H1 (cell line): Measurements from ENCODE around the gene NF1. TPM values are rescaled to one million over a fixed set of nuclear protein-coding genes. Genes with fewer than 3 reads are reported as not detected.

ENCODE experiments used
- CTCF ChIA-PET: fragments of 300-600 bp; sonication (Branson Sonifier 250); formaldehyde crosslinking; loops from one replicate; lab custom pipeline; 2021; ENCODE audit not compliant: partially characterized antibody; lab: Charles Lee
- POLR2A ChIA-PET: fragments of 300-600 bp; sonication (Branson Sonifier 250); formaldehyde crosslinking; loops from one replicate; lab custom pipeline; 2021; ENCODE audit warnings: inconsistent platforms; ENCODE audit not compliant: partially characterized antibody; lab: Charles Lee
- DNase-seq, 2 experiments: peaks; one replicate each; pipeline versions ENCODE4 v3.0.0 to v3.0.0-alpha.2; 2010 to 2022; ENCODE audit warnings: low spot score in 2 of 2, low read depth in 1 of 2, mixed read lengths in 1 of 2
- FAIRE-seq: peaks from 2 replicates; lab custom pipeline; 2011; peaks lifted over from hg19 to GRCh38; lab: Jason Lieb, UNC
- H2AFZ ChIP-seq: 2 replicates; pipeline ENCODE4 v1.8.1; 2012; ENCODE audit warnings: low read length, inconsistent platforms
- H2AK5ac ChIP-seq: 2 replicates; pipeline ENCODE4 v1.6.1; 2013; ENCODE audit warnings: low read depth, low read length
- H2BK120ac ChIP-seq: replicated peaks from 2 replicates; pipeline ENCODE3; 2013; ENCODE audit warnings: low read depth, low read length, inconsistent platforms
- H2BK12ac ChIP-seq: 2 replicates; pipeline ENCODE4 v1.6.1; 2013; ENCODE audit warnings: low read depth, low read length
- H2BK15ac ChIP-seq: 2 replicates; pipeline ENCODE4 v1.6.1; 2013; ENCODE audit warnings: low read length
- H2BK20ac ChIP-seq: 2 replicates; pipeline ENCODE4 v1.6.1; 2013; ENCODE audit warnings: low read length
- H2BK5ac ChIP-seq: 2 replicates; pipeline ENCODE4 v1.6.1; 2013; ENCODE audit warnings: low read depth, low read length
- H3K14ac ChIP-seq: 2 replicates; pipeline ENCODE4 v1.6.1; 2013; ENCODE audit warnings: inconsistent platforms; ENCODE audit not compliant: insufficient read length
- H3K18ac ChIP-seq: 2 replicates; pipeline ENCODE4 v1.6.1; 2013; ENCODE audit warnings: low read length; ENCODE audit errors: extremely low read depth
- H3K23ac ChIP-seq: 2 replicates; pipeline ENCODE4 v1.6.1; 2013; ENCODE audit warnings: inconsistent platforms; ENCODE audit not compliant: insufficient read length
- H3K23me2 ChIP-seq: 2 replicates; pipeline ENCODE4 v1.6.1; 2013; ENCODE audit warnings: low read depth, low read length
- H3K27ac ChIP-seq: 2 replicates; pipeline ENCODE4 v1.6.1; 2011; ENCODE audit warnings: low read depth, low read length, inconsistent platforms
- H3K27me3 ChIP-seq, 4 experiments: replicated peaks in 1 of 4; 1 replicate in 1 of 4; 2 replicates in 3 of 4; pipeline versions ENCODE4 v1.6.1 to v1.8.1; 2011 to 2013; ENCODE audit warnings: low read length in 3 of 4, mild to moderate bottlenecking in 3 of 4, inconsistent platforms in 2 of 4, mixed read lengths in 2 of 4, moderate library complexity in 1 of 4; ENCODE audit not compliant: control insufficient read depth in 3 of 4, insufficient read depth in 3 of 4; ENCODE audit errors: extremely low read depth in 1 of 4
- H3K36me3 ChIP-seq, 4 experiments: 2 replicates each; pipeline versions ENCODE4 v1.6.1 to v1.8.1; 2011 to 2013; ENCODE audit warnings: mild to moderate bottlenecking in 4 of 4, low read length in 3 of 4, moderate library complexity in 2 of 4, control low read depth in 1 of 4, inconsistent platforms in 1 of 4; ENCODE audit not compliant: insufficient read depth in 4 of 4, control insufficient read depth in 2 of 4
- H3K4ac ChIP-seq: replicated peaks from 2 replicates; pipeline ENCODE3; 2013; ENCODE audit warnings: low read length, low read depth, mixed read lengths, inconsistent platforms; ENCODE audit not compliant: insufficient read length
- H3K4me1 ChIP-seq, 4 experiments: replicated peaks in 1 of 4; 1 replicate in 1 of 4; 2 replicates in 3 of 4; pipeline versions ENCODE4 v1.6.1 to v1.8.1; 2011 to 2013; ENCODE audit warnings: low read length in 3 of 4, inconsistent platforms in 2 of 4, mixed read lengths in 1 of 4; ENCODE audit not compliant: insufficient read depth in 4 of 4, control insufficient read depth in 3 of 4
- H3K4me2 ChIP-seq, 2 experiments: 2 replicates each; pipeline versions ENCODE4 v1.6.1 to v1.8.1; 2011 to 2013; ENCODE audit warnings: low read depth in 2 of 2, low read length in 2 of 2, control low read depth in 1 of 2, inconsistent platforms in 1 of 2, mild to moderate bottlenecking in 1 of 2; ENCODE audit not compliant: insufficient read depth in 1 of 2
- H3K4me3 ChIP-seq, 4 experiments: fragments of 200-600, 300-600 bp in 1 of 4; sonication (generic), shearing (Covaris generic), sonication (Bioruptor Twin) in 1 of 4; 2 replicates each; pipeline versions ENCODE4 v1.5.1 to v1.8.1; 2011 to 2016; ENCODE audit warnings: low read length in 4 of 4, low read depth in 3 of 4, control low read depth in 2 of 4, inconsistent platforms in 2 of 4, mild to moderate bottlenecking in 2 of 4, mixed read lengths in 1 of 4, moderate library complexity in 1 of 4; ENCODE audit not compliant: insufficient read depth in 2 of 4; ENCODE audit errors: extremely low read depth in 1 of 4
- H3K56ac ChIP-seq: replicated peaks from 2 replicates; pipeline ENCODE3; 2013; ENCODE audit warnings: low read depth, mild to moderate bottlenecking, mixed read lengths, low read length, inconsistent platforms; ENCODE audit not compliant: insufficient read length
- H3K79me1 ChIP-seq: 2 replicates; pipeline ENCODE4 v1.6.1; 2013; ENCODE audit warnings: low read depth, low read length, control low read depth
- H3K79me2 ChIP-seq, 2 experiments: 2 replicates each; pipeline versions ENCODE4 v1.6.1 to v1.8.1; 2012 to 2013; ENCODE audit warnings: low read length in 2 of 2, mild to moderate bottlenecking in 2 of 2, inconsistent platforms in 1 of 2; ENCODE audit not compliant: insufficient read depth in 2 of 2, control insufficient read depth in 1 of 2
- H3K9ac ChIP-seq, 4 experiments: replicated peaks in 1 of 4; 1 replicate in 1 of 4; 2 replicates in 3 of 4; pipeline versions ENCODE4 v1.6.1 to v1.8.1; 2011 to 2013; ENCODE audit warnings: low read depth in 3 of 4, low read length in 3 of 4, control low read depth in 2 of 4, mild to moderate bottlenecking in 2 of 4, moderate library complexity in 2 of 4, inconsistent platforms in 1 of 4; ENCODE audit errors: extremely low read depth in 1 of 4
- H3K9me3 ChIP-seq, 2 experiments: 2 replicates each; pipeline versions ENCODE4 v1.6.1 to v1.8.1; 2012 to 2013; ENCODE audit warnings: mild to moderate bottlenecking in 2 of 2, moderate library complexity in 2 of 2, control low read depth in 1 of 2, inconsistent platforms in 1 of 2, low read depth in 1 of 2, low read length in 1 of 2, mixed read lengths in 1 of 2; ENCODE audit not compliant: insufficient read depth in 2 of 2
- H4K20me1 ChIP-seq, 2 experiments: replicated peaks in 1 of 2; 2 replicates each; pipeline versions ENCODE3 to v1.8.1; 2011 to 2013; ENCODE audit warnings: inconsistent platforms in 2 of 2, low read length in 2 of 2, mild to moderate bottlenecking in 1 of 2; ENCODE audit not compliant: insufficient read depth in 2 of 2, control insufficient read depth in 1 of 2
- H4K5ac ChIP-seq: 2 replicates; pipeline ENCODE4 v1.6.1; 2013; ENCODE audit warnings: low read length, low read depth, mixed read lengths, inconsistent platforms; ENCODE audit not compliant: insufficient read length
- H4K8ac ChIP-seq: 2 replicates; pipeline ENCODE4 v1.8.0; 2013; ENCODE audit warnings: mild to moderate bottlenecking, moderate library complexity, low read length, inconsistent platforms; ENCODE audit not compliant: insufficient read depth; ENCODE audit errors: extremely low read depth
- H4K91ac ChIP-seq: replicated peaks from 2 replicates; pipeline ENCODE3; 2013; ENCODE audit warnings: low read length, mixed read lengths, inconsistent platforms; ENCODE audit not compliant: insufficient read length
- GTF2F1 ChIP-seq: IDR thresholded peaks from 2 replicates; pipeline ENCODE4 v1.6.1; 2012; ENCODE audit warnings: low read depth, low read length, improper control_type of control experiment, borderline replicate concordance
- KDM1A ChIP-seq: fragments of 200-600, 300-600 bp; sonication (generic); IDR thresholded peaks from 2 replicates; pipeline ENCODE4 v1.7.1; 2016; ENCODE audit warnings: mild to moderate bottlenecking, low read length, borderline replicate concordance
- KDM5A ChIP-seq: fragments of 200-600 bp; IDR thresholded peaks from 2 replicates; pipeline ENCODE4 v1.7.1; 2012; ENCODE audit warnings: mild to moderate bottlenecking, low read length, inconsistent platforms, mixed read lengths
- MAFK ChIP-seq: IDR thresholded peaks from 2 replicates; pipeline ENCODE4 v1.6.1; 2012; ENCODE audit warnings: low read depth, mild to moderate bottlenecking, improper control_type of control experiment, low read length
- POLR2A ChIP-seq, 2 experiments: IDR thresholded peaks; 1 replicate in 1 of 2; 2 replicates in 1 of 2; pipeline ENCODE4 v1.6.1; 2011; ENCODE audit warnings: low read depth in 2 of 2, low read length in 2 of 2, mild to moderate bottlenecking in 2 of 2; ENCODE audit errors: control extremely low read depth in 1 of 2
- SIN3A ChIP-seq, 2 experiments: IDR thresholded peaks in 1 of 2; conservative IDR thresholded peaks in 1 of 2; 2 replicates each; pipeline ENCODE4 v1.6.1; 2011 to 2012; ENCODE audit warnings: low read length in 2 of 2, improper control_type of control experiment in 1 of 2, low read depth in 1 of 2, mild to moderate bottlenecking in 1 of 2
- TCF12 ChIP-seq: IDR thresholded peaks from 2 replicates; pipeline ENCODE4 v1.6.1; 2011; ENCODE audit warnings: low read depth, mild to moderate bottlenecking, low read length
- WGBS, 2 experiments: shearing (Covaris generic) in 1 of 2; methylation state at CpG; one replicate each; pipeline versions ENCODE4 v1.1.6 to v1.1.7; 2013 to 2015; ENCODE audit warnings: low lambda C conversion rate in 2 of 2, mixed read lengths in 2 of 2, inconsistent platforms in 1 of 2, low coverage in 1 of 2, missing lambda C conversion rate in 1 of 2; ENCODE audit not compliant: insufficient replicate concordance in 2 of 2, insufficient coverage in 1 of 2, insufficient read length in 1 of 2; ENCODE audit errors: extremely low coverage in 1 of 2, missing lambda C conversion rate in 1 of 2; 5-methylcytosine and 5-hydroxymethylcytosine counted together
- polyA plus RNA-seq, 7 experiments: library from polyadenylated mRNA; depleted of rRNA in 3 of 7; stranded (reverse) in 5 of 7; unstranded in 2 of 7; fragments of >200 nt in 5 of 7; fragments of 200-250 nt in 2 of 7; gene quantifications; 1 replicate in 5 of 7; 2 replicates in 1 of 7; 4 replicates in 1 of 7; pipeline versions ENCODE4 v1.2.1 to v1.2.3, GENCODE V29; 2011 to 2013; ENCODE audit warnings: missing spikeins in 2 of 7, mixed read lengths in 2 of 7
- total RNA-seq: library from RNA; stranded (reverse); fragmentation: NEBNext Ultra II Directional; extraction: Animal tissue kit (Norgen Biotek cat#: 25700); gene quantifications from 2 replicates; pipeline ENCODE4 v1.2.1, GENCODE V29; 2021

Gene NF1
- total and polyA plus RNA-seq, 2 of the 8 experiments (the other 6 are each of a cell fraction or from before 2014, with no cell fraction given) = 19.3 to 29.6 TPM

- ChIA-PET CTCF (interaction anchor here (0.5 to 1.0 kb wide), 4 partner anchors 24 to 203 kb away, joined by 3 to 4 read pairs (median 4); no protein-coding TSS in a partner anchor), POLR2A (interaction anchor here (0.6 kb wide), 2 partner anchors 17 to 95 kb away, joined by 3 read pairs; no protein-coding TSS in a partner anchor)
- H3K23me2 ChIP-seq = no peaks in the 10 kb centered on the region
- H3K14ac ChIP-seq = no peak overlapping the region
- TF ChIP-seq POLR2A (IDR thresholded peaks at IDR 0.05; ENCODE audit: control extremely low read depth in 1 of 2, low read depth in 2 of 2, low read length in 2 of 2) = no peak
- TF ChIP-seq TCF12 = no peak
- TF ChIP-seq GTF2F1 = no peak
- no peak for TF ChIP-seq MAFK
- no peak for TF ChIP-seq SIN3A (conservative IDR thresholded peaks at IDR 0.05 in 1 of 2, IDR thresholded peaks at IDR 0.05 in 1 of 2; ENCODE audit: low read depth in 1 of 2, low read length in 2 of 2)
- TF ChIP-seq KDM5A = no peak
- TF ChIP-seq KDM1A = no peak
- 60% methylated on average over 1 of the region's 1 CpG; no CpG with 5 or more reads in 1 of the 2 experiments for WGBS, 2 experiments
- no peak overlapping the region for H3K27ac ChIP-seq
- H3K27me3 ChIP-seq = no peaks in the 10 kb centered on the region
- H2BK5ac ChIP-seq = no peak overlapping the region
- no peak overlapping the region for H3K23ac ChIP-seq
- no peak overlapping the region for H2BK15ac ChIP-seq
- no peaks in the 10 kb centered on the region for H3K79me2 ChIP-seq
- no peak for DNase-seq
- H3K4ac ChIP-seq = no peak overlapping the region
- H3K4me2 ChIP-seq = no peak overlapping the region
- H3K36me3 ChIP-seq = peaks cover 0 to 8% (median 0%) of the 10 kb centered on the region in 4 experiments; a peak in 1 of 8 replicates
- H3K56ac ChIP-seq = no peak overlapping the region
- no peak overlapping the region for H4K8ac ChIP-seq
- no peak overlapping the region for H2AFZ ChIP-seq
- no peaks in the 10 kb centered on the region for H3K4me1 ChIP-seq
- no peak overlapping the region for H3K4me3 ChIP-seq
- no peak for FAIRE-seq
- no peak overlapping the region for H2AK5ac ChIP-seq
- no peak overlapping the region for H2BK120ac ChIP-seq
- no peaks in the 10 kb centered on the region for H4K20me1 ChIP-seq
- no peak overlapping the region for H4K5ac ChIP-seq
- no peaks in the 10 kb centered on the region for H3K79me1 ChIP-seq
- no peak overlapping the region for H3K9ac ChIP-seq
- no peaks in the 10 kb centered on the region for H3K9me3 ChIP-seq
- H2BK12ac ChIP-seq = no peak overlapping the region
- no peak overlapping the region for H4K91ac ChIP-seq
- H3K18ac ChIP-seq = no peak overlapping the region
- H2BK20ac ChIP-seq = no peak overlapping the region
Observed at GRCh38 chr17:31261601-31262000, 166.8 kb downstream of the NF1 start.
